Measurements from ENCODE around the gene KIAA0232.
"Not testable (repeated sequence)": the region's sequence is repeated elsewhere in the genome, so short reads cannot be mapped to it uniquely, and the experiment has no call there.

KIAA0232 gene

GRCh38 chr4:6894528-6895498 lies 112.3 kb downstream of the KIAA0232 start:
- H3K27me3 ChIP-seq (ENCODE audit: control insufficient read depth, insufficient read depth, low read length), result no peaks in the 10 kb centered on the region
- H3K36me3 ChIP-seq (ENCODE audit: control insufficient read depth, insufficient read depth, low read length), result no peaks in the 10 kb centered on the region
- no peaks in the 10 kb centered on the region for H3K4me1 ChIP-seq (ENCODE audit: control insufficient read depth, insufficient read depth, low read length)
- no peak overlapping the region for H3K27ac ChIP-seq (ENCODE audit: low read depth, low read length)
- no peaks in the 10 kb centered on the region; the same call in 1 of the 2 replicates for H3K9me3 ChIP-seq (ENCODE audit: control insufficient read depth, insufficient read depth, low read length)
- H3K9ac ChIP-seq (ENCODE audit: low read depth, low read length), result no peak overlapping the region
- no peak overlapping the region for H3K4me3 ChIP-seq (ENCODE audit: low read depth, low read length)

- Histone ChIP-seq H3K36me3 (ENCODE audit: control insufficient read depth, insufficient read depth, low read length) (no peaks in the 10 kb centered on the region), H3K4me1 (ENCODE audit: control insufficient read depth, insufficient read depth, low read length) (no peaks in the 10 kb centered on the region), H3K4me3 (ENCODE audit: low read depth, low read length) (no peak overlapping the region), H3K9ac (ENCODE audit: low read depth, low read length) (no peak overlapping the region), H3K9me3 (ENCODE audit: control insufficient read depth, insufficient read depth, low read length) (no peaks in the 10 kb centered on the region), H3K27ac (ENCODE audit: low read depth, low read length) (no peak overlapping the region), H3K27me3 (ENCODE audit: control insufficient read depth, insufficient read depth, low read length) (no peaks in the 10 kb centered on the region)
Observed at GRCh38 chr4:6896035-6896434, 113.5 kb downstream of the KIAA0232 start.

GRCh38 chr4:6898763-6899162 lies 116.2 kb downstream of the KIAA0232 start:
- no peak overlapping the region for H3K4me3 ChIP-seq (ENCODE audit: low read depth, low read length)
- no peaks in the 10 kb centered on the region for H3K4me1 ChIP-seq (ENCODE audit: control insufficient read depth, insufficient read depth, low read length)
- no peak overlapping the region for H3K27ac ChIP-seq (ENCODE audit: low read depth, low read length)
- no peak overlapping the region for H3K9ac ChIP-seq (ENCODE audit: low read depth, low read length)
- no peaks in the 10 kb centered on the region for H3K36me3 ChIP-seq (ENCODE audit: control insufficient read depth, insufficient read depth, low read length)
- no peaks in the 10 kb centered on the region for H3K27me3 ChIP-seq (ENCODE audit: control insufficient read depth, insufficient read depth, low read length)
- no peaks in the 10 kb centered on the region for H3K9me3 ChIP-seq (ENCODE audit: control insufficient read depth, insufficient read depth, low read length)

- Histone ChIP-seq H3K4me3 (ENCODE audit: low read depth, low read length) (no peak overlapping the region), H3K9me3 (ENCODE audit: control insufficient read depth, insufficient read depth, low read length) (no peaks in the 10 kb centered on the region), H3K4me1 (ENCODE audit: control insufficient read depth, insufficient read depth, low read length) (no peaks in the 10 kb centered on the region), H3K27ac (ENCODE audit: low read depth, low read length) (no peak overlapping the region), H3K27me3 (ENCODE audit: control insufficient read depth, insufficient read depth, low read length) (no peaks in the 10 kb centered on the region), H3K9ac (ENCODE audit: low read depth, low read length) (no peak overlapping the region), H3K36me3 (ENCODE audit: control insufficient read depth, insufficient read depth, low read length) (no peaks in the 10 kb centered on the region)
Observed at GRCh38 chr4:6900181-6900812, 117.8 kb downstream of the KIAA0232 start.

- Histone ChIP-seq H3K4me3 (ENCODE audit: low read depth, low read length) (no peak overlapping the region), H3K27ac (ENCODE audit: low read depth, low read length) (no peak overlapping the region), H3K9ac (ENCODE audit: low read depth, low read length) (no peak overlapping the region), H3K4me1 (ENCODE audit: control insufficient read depth, insufficient read depth, low read length) (no peaks in the 10 kb centered on the region), H3K36me3 (ENCODE audit: control insufficient read depth, insufficient read depth, low read length) (no peaks in the 10 kb centered on the region), H3K9me3 (ENCODE audit: control insufficient read depth, insufficient read depth, low read length) (no peaks in the 10 kb centered on the region), H3K27me3 (ENCODE audit: control insufficient read depth, insufficient read depth, low read length) (no peaks in the 10 kb centered on the region)
Observed at GRCh38 chr4:6900956-6901355, 118.4 kb downstream of the KIAA0232 start.

GRCh38 chr4:6901669-6902317 lies 119.3 kb downstream of the KIAA0232 start:
- no peak overlapping the region for H3K27ac ChIP-seq (ENCODE audit: low read depth, low read length)
- no peaks in the 10 kb centered on the region for H3K36me3 ChIP-seq (ENCODE audit: control insufficient read depth, insufficient read depth, low read length)
- H3K9me3 ChIP-seq (ENCODE audit: control insufficient read depth, insufficient read depth, low read length), result no peaks in the 10 kb centered on the region
- H3K27me3 ChIP-seq (ENCODE audit: control insufficient read depth, insufficient read depth, low read length), result no peaks in the 10 kb centered on the region
- H3K9ac ChIP-seq (ENCODE audit: low read depth, low read length), result no peak overlapping the region
- no peaks in the 10 kb centered on the region for H3K4me1 ChIP-seq (ENCODE audit: control insufficient read depth, insufficient read depth, low read length)
- no peak overlapping the region for H3K4me3 ChIP-seq (ENCODE audit: low read depth, low read length)

- Histone ChIP-seq H3K9ac (ENCODE audit: low read depth, low read length) (no peak overlapping the region), H3K36me3 (ENCODE audit: control insufficient read depth, insufficient read depth, low read length) (no peaks in the 10 kb centered on the region), H3K9me3 (ENCODE audit: control insufficient read depth, insufficient read depth, low read length) (no peaks in the 10 kb centered on the region), H3K27me3 (ENCODE audit: control insufficient read depth, insufficient read depth, low read length) (0 out of 2 replicates have a peak, but pooled peaks cover 7% of the 10 kb centered on the region), H3K4me3 (ENCODE audit: low read depth, low read length) (no peak overlapping the region), H3K4me1 (ENCODE audit: control insufficient read depth, insufficient read depth, low read length) (peaks cover 1% of the 10 kb centered on the region; the same call in 1 of the 2 replicates), H3K27ac (ENCODE audit: low read depth, low read length) (no peak overlapping the region)
Observed at GRCh38 chr4:6902318-6903042, 120.0 kb downstream of the KIAA0232 start.

- Histone ChIP-seq H3K9me3 (ENCODE audit: control insufficient read depth, insufficient read depth, low read length) (no peaks in the 10 kb centered on the region), H3K36me3 (ENCODE audit: control insufficient read depth, insufficient read depth, low read length) (no peaks in the 10 kb centered on the region), H3K27me3 (ENCODE audit: control insufficient read depth, insufficient read depth, low read length) (peaks cover 16% of the 10 kb centered on the region), H3K4me1 (ENCODE audit: control insufficient read depth, insufficient read depth, low read length) (peaks cover 18% of the 10 kb centered on the region), H3K4me3 (ENCODE audit: low read depth, low read length) (no peak overlapping the region), H3K9ac (ENCODE audit: low read depth, low read length) (no peak overlapping the region; the same call in 1 of the 2 replicates), H3K27ac (ENCODE audit: low read depth, low read length) (no peak overlapping the region)
Observed at GRCh38 chr4:6905516-6906445, 123.3 kb downstream of the KIAA0232 start.

GRCh38 chr4:6906486-6906885 lies 124.0 kb downstream of the KIAA0232 start:
- H3K36me3 ChIP-seq (ENCODE audit: control insufficient read depth, insufficient read depth, low read length); H3K27ac ChIP-seq (ENCODE audit: low read depth, low read length); H3K4me3 ChIP-seq (ENCODE audit: low read depth, low read length); H3K9me3 ChIP-seq (ENCODE audit: control insufficient read depth, insufficient read depth, low read length); H3K9ac ChIP-seq (ENCODE audit: low read depth, low read length): not testable (repeated sequence)
- peaks cover 21% of the 10 kb centered on the region for H3K4me1 ChIP-seq (ENCODE audit: control insufficient read depth, insufficient read depth, low read length)
- peaks cover 20% of the 10 kb centered on the region for H3K27me3 ChIP-seq (ENCODE audit: control insufficient read depth, insufficient read depth, low read length)

Measured in HUES48 (cell line).